Gastroesophageal sphincter (tissue), 3 donors: ENCODE results near the gene ABHD4.

Source experiments
- POLR2A ChIP-seq, 2 donors: fragments of 450-650 bp; IDR thresholded peaks; one replicate each; pipeline ENCODE4 v1.6.1; 2017; ENCODE audit warnings: antibody characterized with exemption in 2 of 2, mild to moderate bottlenecking in 2 of 2, moderate library complexity in 1 of 2
- TF ChIP-seq, protein P1 (sequence below), 4 experiments: fragments of 200-600 bp in 2 of 4; fragments of 450-650 bp in 2 of 4; sonication (generic) in 1 of 4; IDR thresholded peaks; one replicate each; pipeline ENCODE4 v1.5.1; 2017 to 2019; ENCODE audit warnings: antibody characterized with exemption in 4 of 4, mild to moderate bottlenecking in 2 of 4, moderate library complexity in 2 of 4

DNA sequence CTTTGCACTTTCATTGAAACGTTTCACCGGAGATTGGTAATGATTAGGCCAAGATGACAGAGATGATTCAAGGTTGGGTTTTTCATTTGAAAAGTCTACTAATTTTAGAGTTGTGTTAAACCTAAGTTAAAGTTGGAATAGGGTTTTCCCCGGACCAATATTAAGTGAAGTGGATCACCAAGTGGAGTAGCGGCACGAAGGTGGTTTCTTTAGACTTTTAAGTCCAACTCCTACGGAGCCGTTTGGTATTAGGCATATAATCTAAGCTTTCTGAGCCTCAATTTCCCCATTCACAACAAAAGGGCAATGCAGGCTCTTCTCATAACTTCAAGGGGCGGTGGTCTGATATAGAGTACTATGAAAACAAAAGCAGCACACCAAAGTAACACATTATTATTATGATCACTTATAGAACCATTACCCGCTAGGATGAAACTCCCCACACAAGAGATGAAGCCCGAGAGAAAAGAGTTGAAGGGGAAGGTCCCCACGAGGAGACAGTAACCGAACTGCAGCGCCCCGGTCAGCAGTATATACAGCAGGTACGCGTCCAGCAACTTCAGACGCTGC, 9.5 kb upstream of the ABHD4 start:
- TF ChIP-seq, protein P1, sequence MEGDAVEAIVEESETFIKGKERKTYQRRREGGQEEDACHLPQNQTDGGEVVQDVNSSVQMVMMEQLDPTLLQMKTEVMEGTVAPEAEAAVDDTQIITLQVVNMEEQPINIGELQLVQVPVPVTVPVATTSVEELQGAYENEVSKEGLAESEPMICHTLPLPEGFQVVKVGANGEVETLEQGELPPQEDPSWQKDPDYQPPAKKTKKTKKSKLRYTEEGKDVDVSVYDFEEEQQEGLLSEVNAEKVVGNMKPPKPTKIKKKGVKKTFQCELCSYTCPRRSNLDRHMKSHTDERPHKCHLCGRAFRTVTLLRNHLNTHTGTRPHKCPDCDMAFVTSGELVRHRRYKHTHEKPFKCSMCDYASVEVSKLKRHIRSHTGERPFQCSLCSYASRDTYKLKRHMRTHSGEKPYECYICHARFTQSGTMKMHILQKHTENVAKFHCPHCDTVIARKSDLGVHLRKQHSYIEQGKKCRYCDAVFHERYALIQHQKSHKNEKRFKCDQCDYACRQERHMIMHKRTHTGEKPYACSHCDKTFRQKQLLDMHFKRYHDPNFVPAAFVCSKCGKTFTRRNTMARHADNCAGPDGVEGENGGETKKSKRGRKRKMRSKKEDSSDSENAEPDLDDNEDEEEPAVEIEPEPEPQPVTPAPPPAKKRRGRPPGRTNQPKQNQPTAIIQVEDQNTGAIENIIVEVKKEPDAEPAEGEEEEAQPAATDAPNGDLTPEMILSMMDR (IDR thresholded peaks at IDR 0.05), result peak in 1 of 4 experiments; percentile 13
- TF ChIP-seq POLR2A (IDR thresholded peaks at IDR 0.05), result no peak
